ACHN (cell line): ENCODE results near the gene CLTB.

ENCODE experiments used
- DNase-seq: peaks from one replicate; pipeline ENCODE4 v3.0.0-alpha.2; 2015
- in situ Hi-C: cut with HindIII; loops from 2 replicates; pipeline ENCODE4 v1.10.0; 2017; ENCODE audit warnings: low sequenced_read_pairs, low pct_ligation_motif_present, low pct_unique_long_range_greater_than_20kb

CLTB gene

GRCh38 chr5:176387384-176387925 lies 28.9 kb downstream of the CLTB start:
- in situ Hi-C loops, result no loop called here
- peak; percentile 6 for DNase-seq

GRCh38 chr5:176386491-176386890 lies 29.8 kb downstream of the CLTB start:
- no peak for DNase-seq
- in situ Hi-C loops, result no loop called here

- DNase-seq, result no peak
- in situ Hi-C loops, result no loop called here
Observed at GRCh38 chr5:176384991-176385390, 31.3 kb downstream of the CLTB start.

GRCh38 chr5:176384366-176384930 lies 31.9 kb downstream of the CLTB start:
- in situ Hi-C loops, result no loop called here
- no peak for DNase-seq

- DNase-seq, result no peak
- in situ Hi-C loops, result no loop called here
Observed at GRCh38 chr5:176383961-176384360, 32.4 kb downstream of the CLTB start.

GRCh38 chr5:176383248-176383905 lies 33.0 kb downstream of the CLTB start:
- in situ Hi-C loops, result no loop called here
- no peak for DNase-seq

- in situ Hi-C loops, result no loop called here
Observed at GRCh38 chr5:176382721-176383120, 33.6 kb downstream of the CLTB start.

GRCh38 chr5:176381979-176382378 lies 34.4 kb downstream of the CLTB start:
- DNase-seq, result no peak
- in situ Hi-C loops, result no loop called here

More at GRCh38 chr5:176382721-176383120, 33.6 kb downstream of the CLTB start:
- no peak for DNase-seq

- in situ Hi-C loops, result no loop called here
Observed at GRCh38 chr5:176381423-176381822, 34.9 kb downstream of the CLTB start.

GRCh38 chr5:176379881-176380280 lies 36.5 kb downstream of the CLTB start:
- DNase-seq, result no peak
- in situ Hi-C loops, result no loop called here

More at GRCh38 chr5:176381423-176381822, 34.9 kb downstream of the CLTB start:
- no peak for DNase-seq

GRCh38 chr5:176373100-176373818 lies 43.1 kb downstream of the CLTB start:
- in situ Hi-C loops, result no loop called here
- DNase-seq, result no peak

GRCh38 chr5:176371621-176372539 lies 44.5 kb downstream of the CLTB start:
- in situ Hi-C loops, result no loop called here
- no peak for DNase-seq

- DNase-seq, result no peak
- in situ Hi-C loops, result no loop called here
Observed at GRCh38 chr5:176369934-176370711, 46.2 kb downstream of the CLTB start.

- DNase-seq, result no peak
- in situ Hi-C loops, result no loop called here
Observed at GRCh38 chr5:176368726-176369125, 47.6 kb downstream of the CLTB start.

- DNase-seq, result no peak
- in situ Hi-C loops, result no loop called here
Observed at GRCh38 chr5:176366232-176366894, 50.0 kb downstream of the CLTB start.

GRCh38 chr5:176365351-176366231 lies 50.7 kb downstream of the CLTB start, which contains the start of gene ARL10:
Gene ARL10, plus strand, starts transcription at chr5:176365487. Its CDS starts 77 bp downstream, at chr5:176365564.
- peak; percentile 12 for DNase-seq
- in situ Hi-C loops, result no loop called here
